Measurements from ENCODE around the gene OR6S1. TPM values are rescaled to one million over a fixed set of nuclear protein-coding genes. Genes with fewer than 3 reads are reported as not detected.

Gene OR6S1
- total RNA-seq, 1 experiment from 2014 or later, result not detected

DNA sequence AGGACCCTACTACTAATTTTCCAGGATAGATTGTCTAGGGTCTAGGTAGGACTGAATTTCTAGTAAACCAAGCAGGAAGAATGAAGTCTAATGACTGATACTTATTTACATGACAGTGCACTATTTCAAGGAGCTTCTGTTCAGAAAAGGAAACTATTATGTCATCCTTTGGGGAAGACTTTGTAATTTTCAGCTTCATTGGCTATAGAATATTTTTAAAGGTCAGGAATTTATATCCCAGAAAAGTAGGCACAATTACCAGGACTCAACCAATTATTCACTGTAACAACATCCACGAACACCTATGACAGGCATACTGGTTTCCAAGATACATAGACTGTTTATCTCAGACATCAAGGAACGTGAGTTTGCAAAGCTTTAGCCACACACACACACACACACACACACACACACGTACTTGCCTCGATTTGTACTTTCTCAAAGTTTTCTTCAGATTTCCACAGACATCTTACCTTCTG is 23.2 kb downstream of the OR6S1 start:
- H3K9me2 ChIP-seq (replicated peaks; ENCODE audit: low read length), result no peaks in the 10 kb centered on the region
- H3F3A ChIP-seq (ENCODE audit: low read length, unreplicated experiment), result peaks cover 7% of the 10 kb centered on the region
- H3K4me1 ChIP-seq (ENCODE audit: insufficient read depth, low read length), result peaks cover 10% of the 10 kb centered on the region
- no peak overlapping the region for H2AFZ ChIP-seq (ENCODE audit: low read length)
- no peaks in the 10 kb centered on the region for H3K79me2 ChIP-seq (ENCODE audit: low read length)
- TF ChIP-seq, protein P1, sequence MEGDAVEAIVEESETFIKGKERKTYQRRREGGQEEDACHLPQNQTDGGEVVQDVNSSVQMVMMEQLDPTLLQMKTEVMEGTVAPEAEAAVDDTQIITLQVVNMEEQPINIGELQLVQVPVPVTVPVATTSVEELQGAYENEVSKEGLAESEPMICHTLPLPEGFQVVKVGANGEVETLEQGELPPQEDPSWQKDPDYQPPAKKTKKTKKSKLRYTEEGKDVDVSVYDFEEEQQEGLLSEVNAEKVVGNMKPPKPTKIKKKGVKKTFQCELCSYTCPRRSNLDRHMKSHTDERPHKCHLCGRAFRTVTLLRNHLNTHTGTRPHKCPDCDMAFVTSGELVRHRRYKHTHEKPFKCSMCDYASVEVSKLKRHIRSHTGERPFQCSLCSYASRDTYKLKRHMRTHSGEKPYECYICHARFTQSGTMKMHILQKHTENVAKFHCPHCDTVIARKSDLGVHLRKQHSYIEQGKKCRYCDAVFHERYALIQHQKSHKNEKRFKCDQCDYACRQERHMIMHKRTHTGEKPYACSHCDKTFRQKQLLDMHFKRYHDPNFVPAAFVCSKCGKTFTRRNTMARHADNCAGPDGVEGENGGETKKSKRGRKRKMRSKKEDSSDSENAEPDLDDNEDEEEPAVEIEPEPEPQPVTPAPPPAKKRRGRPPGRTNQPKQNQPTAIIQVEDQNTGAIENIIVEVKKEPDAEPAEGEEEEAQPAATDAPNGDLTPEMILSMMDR (conservative IDR thresholded peaks at IDR 0.05; ENCODE audit: low read depth, low read length), result no peak
- TF ChIP-seq EZH2 (IDR thresholded peaks at IDR 0.05; ENCODE audit: low read length, unreplicated experiment) (no peak), EZH2phosphoT487 (IDR thresholded peaks at IDR 0.05; ENCODE audit: borderline replicate concordance, low read length) (no peak)
- H3K4me2 ChIP-seq (ENCODE audit: low read length), result no peak overlapping the region
- H4K20me1 ChIP-seq (ENCODE audit: low read length), result no peaks in the 10 kb centered on the region
- CTCF ChIA-PET, result no interaction called here
- DNase-seq (no peak), ATAC-seq (no peak)
- POLR2A ChIA-PET (ENCODE audit: unreplicated experiment), result no interaction called here
- H3K9ac ChIP-seq (ENCODE audit: low read length), result no peak overlapping the region
- intact Hi-C loops (cut with micrococcal nuclease), result no loop called here
- H3K27ac ChIP-seq (ENCODE audit: low read length), result no peak overlapping the region
- no peak overlapping the region for H3K4me3 ChIP-seq (ENCODE audit: low read length)
- no peaks in the 10 kb centered on the region for H3K36me3 ChIP-seq (ENCODE audit: low read depth, low read length)
- H3K27me3 ChIP-seq (ENCODE audit: low read length), result no peaks in the 10 kb centered on the region
- H3K9me3 ChIP-seq (ENCODE audit: low read length), result no peaks in the 10 kb centered on the region
- BruUV-seq (replicated peaks), result no TSS peak

DNA sequence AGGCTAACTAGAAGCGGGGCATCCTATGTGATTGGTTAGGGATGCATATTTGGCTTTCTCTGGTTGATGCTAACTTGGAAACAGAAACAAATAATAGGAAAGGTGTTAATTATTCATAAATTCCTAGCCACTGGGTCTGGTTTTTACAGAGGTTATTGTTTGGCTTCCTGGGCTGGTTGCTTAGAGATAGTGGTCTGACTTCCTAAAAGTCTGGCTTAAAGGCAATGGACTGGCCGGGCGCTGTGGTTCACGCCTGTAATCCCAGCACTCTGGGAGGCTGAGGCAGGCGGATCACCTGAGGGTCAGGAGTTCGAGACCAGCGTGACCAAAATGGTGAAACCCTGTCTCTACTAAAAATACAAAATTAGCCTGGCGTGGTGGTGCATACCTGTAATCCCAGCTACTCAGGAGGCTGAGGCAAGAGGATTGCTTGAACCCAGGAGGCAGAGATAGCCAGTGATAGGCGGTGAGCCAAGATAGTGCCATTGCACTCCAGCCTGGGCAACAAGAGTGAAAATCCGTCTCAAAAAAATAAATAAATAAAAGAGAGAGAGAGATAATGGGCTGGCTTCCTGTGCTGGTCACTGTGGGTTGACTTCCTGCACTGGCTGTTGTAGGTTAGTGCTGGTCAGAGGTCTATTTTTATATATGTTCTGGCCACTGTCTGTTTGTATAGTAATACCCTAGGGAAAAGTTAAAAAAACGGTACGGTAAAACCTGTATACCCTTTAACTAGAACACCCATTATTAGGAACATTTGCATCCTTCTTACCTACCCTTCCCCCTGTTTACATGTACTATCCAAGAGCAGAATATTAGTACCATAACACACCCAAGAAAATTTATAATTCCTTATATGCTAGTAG is 24.1 kb downstream of the OR6S1 start:
- intact Hi-C loops (cut with micrococcal nuclease), result no loop called here
- ATAC-seq, result no peak

More for the DNA sequence above, 24.1 kb downstream of the OR6S1 start:
- Histone ChIP-seq H3K4me2 (ENCODE audit: low read length) (no peak overlapping the region), H2AFZ (ENCODE audit: low read length) (no peak overlapping the region), H3K27me3 (ENCODE audit: low read length) (no peaks in the 10 kb centered on the region), H4K20me1 (ENCODE audit: low read length) (no peaks in the 10 kb centered on the region), H3K9ac (ENCODE audit: low read length) (no peak overlapping the region), H3K79me2 (ENCODE audit: low read length) (no peaks in the 10 kb centered on the region), H3K4me1 (ENCODE audit: insufficient read depth, low read length) (peaks cover 10% of the 10 kb centered on the region), H3K27ac (ENCODE audit: low read length) (no peak overlapping the region), H3K4me3 (ENCODE audit: low read length) (no peak overlapping the region), H3K9me3 (ENCODE audit: low read length) (no peaks in the 10 kb centered on the region), H3F3A (ENCODE audit: low read length, unreplicated experiment) (peaks cover 7% of the 10 kb centered on the region), H3K9me2 (replicated peaks; ENCODE audit: low read length) (no peaks in the 10 kb centered on the region), H3K36me3 (ENCODE audit: low read depth, low read length) (no peaks in the 10 kb centered on the region)
- POLR2A ChIA-PET (ENCODE audit: unreplicated experiment), result no interaction called here
- CTCF ChIA-PET, result no interaction called here
- DNase-seq, result no peak
- no TSS peak for BruUV-seq (replicated peaks)
- TF ChIP-seq, protein P1 (conservative IDR thresholded peaks at IDR 0.05; ENCODE audit: low read depth, low read length), result no peak
- TF ChIP-seq EZH2phosphoT487 (IDR thresholded peaks at IDR 0.05; ENCODE audit: borderline replicate concordance, low read length), result no peak
- no peak for TF ChIP-seq EZH2 (IDR thresholded peaks at IDR 0.05; ENCODE audit: low read length, unreplicated experiment)
